Activated CD8-positive, alpha-beta memory T cell treated with anti-CD3 and anti-CD28 coated beads for 48 hours (primary cell): ENCODE measurements around the gene TMEM63B.

ENCODE experiments used
- DNase-seq, 3 experiments: peaks; one replicate each; pipeline ENCODE4 v3.0.0-alpha.2; 2020; ENCODE audit warnings: low read depth in 2 of 3, low spot score in 2 of 3

Gene TMEM63B

GRCh38 chr6:44116641-44117382 lies 10.5 kb upstream of the TMEM63B start:
- no peak for DNase-seq

GRCh38 chr6:44117397-44118128 lies 9.8 kb upstream of the TMEM63B start:
- no peak for DNase-seq

- no peak for DNase-seq
Measured at GRCh38 chr6:44119704-44120262, 7.6 kb upstream of the TMEM63B start.

- no peak for DNase-seq
Measured at GRCh38 chr6:44120692-44121443, 6.5 kb upstream of the TMEM63B start.

GRCh38 chr6:44122801-44123200 lies 4.6 kb upstream of the TMEM63B start:
- DNase-seq, result no peak

GRCh38 chr6:44123544-44123943 lies 3.8 kb upstream of the TMEM63B start:
- no peak for DNase-seq

GRCh38 chr6:44126320-44127149 lies 819 bp upstream of the TMEM63B start:
- peak; percentile 40 to 69 (median 61) for DNase-seq

- no peak for DNase-seq
Measured at GRCh38 chr6:44128020-44128917, 915 bp downstream of the TMEM63B start.

- no peak for DNase-seq
Measured at GRCh38 chr6:44129841-44130322, 2.5 kb downstream of the TMEM63B start.

- no peak for DNase-seq
Measured at GRCh38 chr6:44131892-44132291, 4.5 kb downstream of the TMEM63B start.

GRCh38 chr6:44132476-44132875 lies 5.1 kb downstream of the TMEM63B start:
- DNase-seq, result no peak

- no peak for DNase-seq
Measured at GRCh38 chr6:44133003-44133931, 5.9 kb downstream of the TMEM63B start.

- DNase-seq, result no peak
Measured at GRCh38 chr6:44133981-44134711, 6.8 kb downstream of the TMEM63B start.

- DNase-seq, result no peak
Measured at GRCh38 chr6:44135173-44135758, 7.9 kb downstream of the TMEM63B start.

- no peak for DNase-seq
Measured at GRCh38 chr6:44135875-44136274, 8.5 kb downstream of the TMEM63B start.

GRCh38 chr6:44138717-44139350 lies 11.5 kb downstream of the TMEM63B start:
- no peak for DNase-seq

- DNase-seq, result no peak
Measured at GRCh38 chr6:44139351-44139743, 12.0 kb downstream of the TMEM63B start.
